GM19452 (cell line): ENCODE results near the gene GTF2IRD1.
"Not testable (repeated sequence)": the region's sequence is repeated elsewhere in the genome, so short reads cannot be mapped to it uniquely, and the experiment has no call there.

Experiments used
- ATAC-seq: cut with Tn5 transposase; IDR thresholded peaks from one replicate; pipeline ENCODE4 v1.9.1; 2021; ENCODE audit not compliant: unreplicated experiment

The GTF2IRD1 gene

DNA sequence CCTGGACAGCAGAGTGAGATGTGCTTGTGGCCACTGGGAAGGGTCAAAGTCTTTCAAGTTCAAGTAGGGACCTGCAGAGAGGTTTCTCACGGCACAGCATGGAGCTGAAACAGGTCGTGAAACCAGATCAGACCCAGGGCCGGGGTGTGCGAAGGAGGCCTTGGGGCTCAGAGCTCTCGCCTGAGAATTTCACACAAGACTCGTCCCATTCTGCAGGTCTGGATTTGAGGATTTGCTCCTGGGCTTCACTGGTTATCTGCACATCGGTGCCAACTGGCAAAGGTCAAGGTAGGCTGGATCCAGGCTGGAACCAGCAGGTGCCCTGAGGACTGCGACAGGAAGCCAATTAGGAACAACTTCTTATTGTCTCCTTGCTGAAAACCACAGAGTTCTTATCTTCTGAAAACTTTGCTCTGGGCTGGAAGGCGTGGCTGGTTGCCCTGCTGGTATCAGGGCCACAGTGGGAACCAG lies 179.8 kb downstream of the GTF2IRD1 start:
- ATAC-seq = no peak

- ATAC-seq = no peak
Observed at GRCh38 chr7:74637745-74638144, 184.0 kb downstream of the GTF2IRD1 start.

GRCh38 chr7:74650055-74650454 lies 196.3 kb downstream of the GTF2IRD1 start:
- ATAC-seq = peak; percentile 73

- peak; percentile 61 for ATAC-seq
Observed at GRCh38 chr7:74650493-74651132, 196.9 kb downstream of the GTF2IRD1 start.

DNA sequence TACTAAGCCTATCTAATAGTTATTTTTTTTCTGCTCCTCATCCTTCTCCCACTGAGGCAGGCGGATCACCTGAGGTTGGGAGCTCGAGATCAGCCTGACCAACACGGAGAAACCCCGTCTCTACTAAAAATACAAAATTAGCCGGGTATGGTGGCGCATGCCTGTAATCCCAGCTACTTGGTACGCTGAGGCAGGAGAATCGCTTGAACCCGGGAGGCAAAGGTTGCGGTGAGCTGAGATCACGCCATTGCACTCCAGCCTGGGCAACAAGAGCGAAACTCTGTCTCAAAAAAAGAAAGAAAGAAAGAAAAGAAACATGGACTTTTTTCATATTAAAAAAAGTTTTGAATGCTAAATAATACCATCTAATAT lies 197.4 kb downstream of the GTF2IRD1 start:
- ATAC-seq = not testable (repeated sequence)
